A549 treated with Mapracorat at 1 μM for 4 hours (cell line): ENCODE measurements around the gene ACBD5. TPM values are rescaled to one million over a fixed set of nuclear protein-coding genes. Genes with fewer than 3 reads are reported as not detected.

Experiments used
- total RNA-seq: library from RNA; stranded (reverse); fragments of 200-300 nt; extraction: Qiagen RNA extraction; gene quantifications from 5 replicates; pipeline ENCODE4 v1.2.3, GENCODE V29; 2022

Gene ACBD5
- 21.3 to 26.5 TPM (median 25.0 TPM) in 5 replicates for total RNA-seq

GRCh38 chr10:27240212-27241009 lies at the start of gene ACBD5:
Gene ACBD5, minus strand, starts transcription at chr10:27240797. Its CDS starts 109 bp downstream, at chr10:27240688.

GRCh38 chr10:27155066-27155754 lies 85.4 kb downstream of the ACBD5 start, which contains the start of gene MASTL:
Gene MASTL, plus strand, starts transcription at chr10:27155352. Its CDS starts 75 bp downstream, at chr10:27155427.

Other genes starting within 250 kb of the ACBD5 start
- gene ANKRD26, start 140.3 kb downstream of the ACBD5 start, total RNA-seq, result 2.1 to 3.0 TPM (median 2.8 TPM) in 5 replicates
- gene YME1L1, start 86.4 kb downstream of the ACBD5 start, total RNA-seq, result 84.3 to 100 TPM (median 98.1 TPM) in 5 replicates
- gene MASTL, start 85.4 kb downstream of the ACBD5 start, total RNA-seq, result 18.6 to 20.6 TPM (median 19.8 TPM) in 5 replicates